Measurements from ENCODE around the gene SGF29.
A peak's percentile ranks its signal among the peaks of the same experiment; 100 is the strongest.
"Not testable (repeated sequence)": the region's sequence is repeated elsewhere in the genome, so short reads cannot be mapped to it uniquely, and the experiment has no call there.

SGF29 gene

DNA sequence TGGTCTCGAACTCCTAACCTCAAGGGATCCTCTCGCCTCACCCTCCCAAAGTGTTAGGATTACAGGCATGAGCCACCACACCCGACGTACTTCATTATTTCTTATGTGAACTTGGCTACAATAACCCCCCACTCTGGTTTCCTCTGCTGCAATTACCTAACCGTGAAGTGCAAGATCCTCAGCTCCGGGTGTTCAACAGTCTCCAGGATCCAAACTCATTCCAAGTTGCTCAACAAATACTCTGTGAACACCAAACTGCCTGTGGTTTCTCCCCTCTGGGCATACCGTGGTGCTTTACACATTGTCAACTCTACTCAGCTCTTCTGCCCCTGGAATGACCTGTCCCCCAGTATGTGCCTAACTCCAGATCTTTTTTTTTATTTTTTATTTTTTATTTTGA, 62.9 kb downstream of the SGF29 start:
- peak in 1 of 2 experiments; percentile 79 for DNase-seq (ENCODE audit: low read depth in 1 of 2, low spot score in 1 of 2)
- in situ Hi-C loops (cut with HindIII; ENCODE audit: low pct_unique_long_range_greater_than_20kb, low sequenced_read_pairs): no loop called here
- TF ChIP-seq JUND (IDR thresholded peaks at IDR 0.05; ENCODE audit: low read depth): no peak

DNA sequence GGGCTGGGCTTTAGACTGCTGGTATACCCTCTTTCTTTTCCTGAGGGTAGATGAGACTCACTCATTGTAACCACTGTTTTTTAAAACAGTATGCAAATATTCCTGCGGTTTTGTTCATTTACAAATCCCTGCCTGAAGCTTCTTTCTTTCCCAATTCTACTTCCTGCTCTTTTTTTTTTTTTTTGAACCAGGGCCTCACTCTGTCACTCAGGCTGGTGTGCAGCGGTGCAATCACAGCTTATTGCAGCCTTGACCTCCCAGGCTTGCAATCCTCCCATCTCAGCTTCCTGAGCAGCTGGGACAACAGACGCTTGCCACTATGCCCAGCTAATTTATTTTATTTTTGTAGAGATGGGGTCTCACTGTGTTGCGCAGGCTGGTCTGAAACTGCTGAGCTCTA, 64.2 kb downstream of the SGF29 start:
- in situ Hi-C loops (cut with HindIII; ENCODE audit: low pct_unique_long_range_greater_than_20kb, low sequenced_read_pairs): no loop called here
- DNase-seq (ENCODE audit: low read depth in 1 of 2, low spot score in 1 of 2): peak in 1 of 2 experiments; percentile 33
- TF ChIP-seq JUND (IDR thresholded peaks at IDR 0.05; ENCODE audit: low read depth): no peak

DNA sequence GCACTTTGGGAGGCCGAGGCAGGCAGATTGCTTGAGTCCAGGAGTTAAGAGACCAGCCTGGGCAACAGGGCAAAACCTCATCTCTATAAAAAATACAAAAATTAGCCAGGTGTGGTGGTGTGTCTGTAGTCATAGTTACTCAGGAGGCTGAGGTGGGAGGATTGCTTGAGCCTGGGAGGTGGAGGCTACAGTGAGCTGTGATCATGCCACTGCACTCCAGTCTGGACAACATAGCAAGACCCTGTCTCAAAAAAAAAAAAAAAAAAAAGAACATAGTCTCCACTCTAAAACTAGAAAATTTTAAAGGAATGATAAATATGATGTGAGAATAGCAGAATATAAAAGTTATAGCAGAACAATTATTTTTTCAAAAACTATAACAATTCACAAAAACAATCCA, 66.6 kb downstream of the SGF29 start:
- DNase-seq (ENCODE audit: low read depth in 1 of 2, low spot score in 1 of 2); in situ Hi-C loops (cut with HindIII; ENCODE audit: low pct_unique_long_range_greater_than_20kb, low sequenced_read_pairs): not testable (repeated sequence)

DNA sequence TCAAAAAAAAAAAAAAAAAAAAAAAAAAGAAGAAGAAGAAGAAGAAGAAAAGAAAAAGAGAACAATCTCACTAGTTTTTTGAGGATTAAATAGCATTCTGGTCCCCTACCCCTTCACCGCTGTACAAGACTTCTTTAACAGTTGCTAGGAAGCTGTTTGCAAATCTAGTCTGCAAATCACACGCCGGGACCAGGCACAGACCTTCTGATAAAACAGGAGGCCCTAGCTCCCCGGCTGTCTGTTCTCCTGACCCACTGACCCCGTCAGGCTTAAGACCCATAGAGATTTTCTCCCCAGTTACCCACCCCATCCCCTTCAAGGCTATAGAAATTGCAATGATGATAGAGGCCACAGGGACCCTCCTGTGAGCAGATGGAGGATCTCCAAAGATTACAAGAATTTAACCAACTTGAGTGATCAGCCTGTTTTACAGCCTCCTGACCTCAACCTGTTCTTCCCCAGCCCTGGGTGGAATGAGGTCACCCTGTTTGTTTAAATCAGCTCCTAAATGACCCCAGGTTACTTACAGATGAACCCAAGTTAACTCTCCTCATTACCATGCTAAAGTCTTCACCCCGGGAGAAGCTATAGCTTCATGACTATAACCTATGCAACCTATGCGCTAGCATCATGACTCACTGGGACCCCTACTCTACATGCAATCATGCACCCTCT, 67.9 kb downstream of the SGF29 start:
- in situ Hi-C loops (cut with HindIII; ENCODE audit: low pct_unique_long_range_greater_than_20kb, low sequenced_read_pairs): no loop called here
- no peak for DNase-seq (ENCODE audit: low read depth in 1 of 2, low spot score in 1 of 2)
- TF ChIP-seq JUND (IDR thresholded peaks at IDR 0.05; ENCODE audit: low read depth): no peak

DNA sequence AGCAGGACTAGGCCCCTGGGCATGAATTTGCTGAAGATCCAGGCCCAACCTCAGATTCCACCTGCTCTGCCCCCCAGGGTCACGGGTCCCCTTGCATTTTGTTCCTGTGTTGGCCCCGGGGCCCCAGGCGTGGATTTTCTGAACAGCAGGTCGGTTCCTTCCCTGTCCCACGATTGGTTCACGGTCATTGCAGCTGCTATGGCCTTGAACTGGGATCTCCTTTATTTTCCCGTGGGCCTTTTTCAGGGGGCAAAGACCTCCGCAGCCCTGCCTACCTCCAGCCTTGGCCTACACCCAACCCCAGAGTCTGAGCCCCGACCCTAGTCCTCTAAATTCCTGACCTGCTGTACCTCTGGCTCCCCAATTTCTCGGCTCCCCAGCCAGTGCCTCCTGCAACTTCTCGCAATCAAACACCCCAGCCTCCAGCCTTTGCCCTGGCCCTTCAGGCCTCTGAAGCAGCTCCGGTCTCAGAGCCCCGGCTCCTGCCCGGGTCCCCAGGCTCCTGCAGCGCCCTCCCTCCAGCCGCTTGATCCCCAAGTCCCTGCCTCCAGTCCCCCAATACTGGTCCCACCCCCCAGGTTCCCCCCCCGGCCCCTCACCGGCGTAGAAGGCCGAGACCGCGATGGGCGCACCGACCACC, 68.9 kb downstream of the SGF29 start:
- in situ Hi-C loops (cut with HindIII; ENCODE audit: low pct_unique_long_range_greater_than_20kb, low sequenced_read_pairs); DNase-seq (ENCODE audit: low read depth in 1 of 2, low spot score in 1 of 2): not testable (repeated sequence)

DNA sequence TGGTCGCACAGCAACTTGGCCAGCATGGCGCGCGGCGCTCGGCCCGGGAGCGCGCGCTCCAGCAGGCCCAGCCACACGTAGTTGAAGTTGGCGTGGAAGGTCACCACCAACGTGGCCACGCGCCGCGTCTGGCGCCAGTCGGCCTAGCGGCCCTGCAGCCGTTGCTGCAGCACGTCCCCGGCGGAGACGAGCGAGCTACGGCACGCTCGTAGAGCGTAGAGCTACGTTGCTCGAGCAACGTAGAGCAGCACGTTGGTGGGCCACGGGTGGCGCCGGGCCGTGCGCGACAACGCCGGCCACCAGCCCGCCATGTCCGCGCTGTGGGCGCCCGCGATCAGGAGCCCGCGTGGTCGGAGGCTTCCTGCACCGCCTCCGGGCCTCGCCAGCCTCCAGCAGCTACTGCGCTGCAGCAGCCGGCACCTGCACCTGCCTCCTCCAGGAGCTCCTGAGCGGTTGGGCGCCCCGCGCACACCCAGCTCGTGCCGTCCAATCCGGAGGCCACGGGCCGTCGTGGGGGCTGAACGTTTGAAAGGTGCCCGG, 69.5 kb downstream of the SGF29 start:
- no peak for TF ChIP-seq JUND (IDR thresholded peaks at IDR 0.05; ENCODE audit: low read depth)
- peak; percentile 87 to 90 for DNase-seq (ENCODE audit: low read depth in 1 of 2, low spot score in 1 of 2)
- in situ Hi-C loops (cut with HindIII; ENCODE audit: low pct_unique_long_range_greater_than_20kb, low sequenced_read_pairs): no loop called here

DNA sequence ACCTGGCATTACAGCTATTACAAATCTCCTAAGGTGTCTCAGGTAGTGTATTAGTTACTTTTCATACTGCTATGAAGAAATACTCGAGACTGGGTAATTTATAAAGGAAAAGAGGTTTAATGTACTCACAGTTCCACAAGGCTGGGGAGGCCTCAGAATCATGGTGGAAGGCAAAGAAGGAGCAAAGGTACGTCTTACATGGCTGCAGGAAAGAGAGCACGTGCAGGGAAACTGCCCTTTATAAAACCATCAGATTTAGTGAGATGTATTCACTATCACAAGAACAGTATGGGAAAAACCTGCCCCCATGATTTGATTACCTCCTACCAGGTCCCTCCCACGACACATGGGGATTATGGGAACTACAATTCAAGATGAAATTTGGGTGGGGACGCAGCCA, 77.2 kb downstream of the SGF29 start:
- DNase-seq (ENCODE audit: low read depth in 1 of 2, low spot score in 1 of 2): not testable (repeated sequence)

DNA sequence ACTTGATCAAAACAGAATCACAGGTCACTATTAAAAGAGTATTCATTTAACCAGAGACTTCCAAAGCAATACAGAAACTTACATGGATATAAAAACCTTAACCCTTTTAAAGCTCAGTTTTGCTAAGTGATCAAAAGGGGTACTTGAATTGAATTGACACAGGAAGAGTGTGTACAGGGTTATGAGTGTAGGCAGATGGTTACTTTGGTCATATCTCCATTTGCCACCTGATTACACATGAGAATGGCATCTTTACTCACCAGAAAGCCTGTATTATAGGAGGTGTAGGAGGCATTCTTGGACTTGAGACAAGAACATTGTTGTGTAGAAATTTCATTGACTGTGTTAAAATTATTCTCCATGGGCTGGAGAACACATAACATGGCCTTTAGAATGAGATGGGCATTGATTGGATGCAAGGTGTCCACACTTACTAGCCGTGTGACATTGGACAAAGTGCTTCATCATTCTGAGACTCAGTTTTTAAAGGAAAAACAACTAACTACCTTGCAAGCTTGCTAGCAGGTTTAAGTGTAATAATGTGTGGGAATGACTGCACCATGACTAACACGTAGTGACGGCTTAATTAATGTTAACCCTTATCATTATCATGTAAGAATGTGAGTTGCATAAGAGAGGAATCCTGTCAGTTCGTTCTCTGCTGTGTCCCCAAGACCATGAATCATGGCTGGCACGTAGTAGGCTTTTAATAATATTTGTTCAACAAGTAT, 82.5 kb downstream of the SGF29 start:
- DNase-seq (ENCODE audit: low read depth in 1 of 2, low spot score in 1 of 2); in situ Hi-C loops (cut with HindIII; ENCODE audit: low pct_unique_long_range_greater_than_20kb, low sequenced_read_pairs): not testable (repeated sequence)

More for the DNA sequence above, 77.2 kb downstream of the SGF29 start:
- in situ Hi-C loops (cut with HindIII; ENCODE audit: low pct_unique_long_range_greater_than_20kb, low sequenced_read_pairs): not testable (repeated sequence)

DNA sequence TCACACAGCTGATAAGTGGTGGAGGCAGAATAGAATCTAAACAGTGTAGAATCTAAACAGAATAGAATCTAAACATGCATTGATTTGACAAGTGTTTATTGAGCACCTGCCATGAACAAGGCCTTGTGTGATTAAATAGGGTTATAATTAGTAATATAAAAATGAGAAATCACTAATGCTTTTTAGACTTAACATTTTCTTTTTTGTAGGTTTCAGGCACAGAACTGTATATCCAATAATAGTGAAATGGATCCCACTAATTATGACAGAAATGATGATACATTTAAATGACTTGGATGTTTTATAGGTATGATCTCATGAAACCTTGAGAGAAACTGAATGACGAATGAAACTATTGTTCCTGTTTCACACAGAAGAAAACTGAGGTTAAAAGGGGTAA, 84.0 kb downstream of the SGF29 start, which contains the start of gene NPIPB8:
TSS of gene NPIPB8 (plus strand) at position 301 of the 400 bp plus-strand sequence. CDS start 296 bp downstream, outside the sequence.
- in situ Hi-C loops (cut with HindIII; ENCODE audit: low pct_unique_long_range_greater_than_20kb, low sequenced_read_pairs); DNase-seq (ENCODE audit: low read depth in 1 of 2, low spot score in 1 of 2): not testable (repeated sequence)

DNA sequence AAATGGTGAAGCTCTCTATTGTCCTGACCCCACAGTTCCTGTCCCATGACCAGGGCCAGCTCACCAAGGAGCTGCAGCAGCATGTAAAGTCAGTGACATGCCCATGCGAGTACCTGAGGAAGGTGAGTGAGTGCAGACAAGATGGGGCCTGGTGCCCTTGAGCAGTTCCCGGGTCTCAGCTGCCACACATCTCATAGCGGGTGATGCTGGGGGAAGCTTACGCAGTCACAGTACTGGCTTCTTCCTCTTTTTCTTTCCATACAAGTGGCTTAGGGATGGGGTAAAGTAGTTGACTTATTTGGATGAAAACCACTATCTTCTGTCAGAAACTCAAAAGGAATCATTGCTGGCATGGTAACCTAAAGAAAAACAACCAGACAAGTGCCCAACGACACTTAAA, 84.6 kb downstream of the SGF29 start:
- in situ Hi-C loops (cut with HindIII; ENCODE audit: low pct_unique_long_range_greater_than_20kb, low sequenced_read_pairs); DNase-seq (ENCODE audit: low read depth in 1 of 2, low spot score in 1 of 2): not testable (repeated sequence)

DNA sequence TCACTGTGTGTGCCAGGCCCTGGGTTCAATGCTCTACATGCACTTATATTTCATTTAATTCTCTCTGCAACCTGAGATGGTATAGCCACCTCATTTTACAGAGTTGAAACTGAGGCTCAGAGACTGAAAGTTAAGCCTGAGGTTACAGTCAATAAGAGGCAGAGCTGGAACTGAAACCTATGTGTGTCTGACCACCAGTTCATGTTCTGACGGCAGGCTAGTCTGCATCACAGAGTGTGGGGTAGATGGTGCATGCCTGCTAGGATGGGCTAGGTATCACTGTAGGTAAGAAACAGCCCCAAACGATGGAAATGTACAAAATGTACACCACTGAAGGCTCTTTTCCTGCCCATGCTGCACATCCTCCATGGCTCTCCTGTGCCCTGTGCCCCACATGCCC, 86.2 kb downstream of the SGF29 start:
- DNase-seq (ENCODE audit: low read depth in 1 of 2, low spot score in 1 of 2); in situ Hi-C loops (cut with HindIII; ENCODE audit: low pct_unique_long_range_greater_than_20kb, low sequenced_read_pairs): not testable (repeated sequence)

Data from T47D (cell line).